Heart left ventricle (tissue), 16 donors: ENCODE data around the gene PLA2G4B. TPM values are rescaled to one million over a fixed set of nuclear protein-coding genes. Genes with fewer than 3 reads are reported as not detected.

Experiments
- ATAC-seq, 4 donors: fragments of 200-7000 bp; cut with Tn5 transposase; one replicate each; pipeline ENCODE4 v1.9.1; 2020 to 2022; ENCODE audit warnings: moderate library complexity in 4 of 4, mild to moderate bottlenecking in 3 of 4, moderate number of reproducible peaks in 1 of 4
- DNase-seq, 5 donors: peaks; one replicate each; pipeline ENCODE4 v3.0.0-alpha.2; 2020
- H3K27ac ChIP-seq, 12 donors: fragments of 200-600 bp; sonication (generic) in 4 of 12; one replicate each; pipeline versions ENCODE4 v1.5.0 to v1.8.0; 2016 to 2022; ENCODE audit warnings: mild to moderate bottlenecking in 2 of 12
- H3K27me3 ChIP-seq, 9 donors: fragments of 200-600 bp; sonication (generic) in 2 of 9; one replicate each; pipeline versions ENCODE4 v1.5.1 to v1.8.0; 2016 to 2022; ENCODE audit warnings: mild to moderate bottlenecking in 3 of 9
- H3K36me3 ChIP-seq, 9 donors: fragments of 200-600 bp; sonication (generic) in 2 of 9; one replicate each; pipeline versions ENCODE4 v1.5.0 to v1.8.0; 2018 to 2022; ENCODE audit warnings: mild to moderate bottlenecking in 2 of 9
- H3K4me1 ChIP-seq, 12 donors: fragments of 200-600 bp; sonication (generic) in 4 of 12; one replicate each; pipeline versions ENCODE4 v1.5.0 to v1.8.0; 2016 to 2022; ENCODE audit warnings: mild to moderate bottlenecking in 3 of 12
- H3K4me3 ChIP-seq, 12 donors: fragments of 200-600 bp; sonication (generic) in 4 of 12; one replicate each; pipeline versions ENCODE4 v1.5.0 to v1.8.0; 2017 to 2022; ENCODE audit warnings: mild to moderate bottlenecking in 9 of 12, moderate library complexity in 4 of 12
- H3K9me3 ChIP-seq, 12 donors: fragments of 200-600 bp; sonication (generic) in 4 of 12; one replicate each; pipeline versions ENCODE4 v1.5.0 to v1.8.0; 2016 to 2022; ENCODE audit warnings: mild to moderate bottlenecking in 1 of 12
- CTCF ChIP-seq, 12 donors: fragments of 200-600 bp; sonication (generic) in 4 of 12; IDR thresholded peaks; one replicate each; pipeline versions ENCODE4 v1.5.0 to v1.8.0; 2018 to 2022; ENCODE audit warnings: antibody characterized with exemption in 12 of 12, mild to moderate bottlenecking in 5 of 12
- POLR2A ChIP-seq, 2 donors: fragments of 450-650 bp; IDR thresholded peaks; one replicate each; pipeline ENCODE4 v1.6.1; 2017; ENCODE audit warnings: antibody characterized with exemption in 2 of 2, mild to moderate bottlenecking in 2 of 2, moderate library complexity in 2 of 2
- WGBS, 4 donors: extraction: QIAGEN DNeasy Blood & Tissue Kit in 2 of 4; methylation state at CpG; one replicate each; pipeline versions ENCODE4 v1.1.5 to v1.1.7; 2013 to 2018; 5-methylcytosine and 5-hydroxymethylcytosine counted together
- intact Hi-C, 10 donors: fragments of 100-400 bp; cut with DNase I; formaldehyde crosslinking; loops; one replicate each; pipeline versions ENCODE4 v1.11.1 to v1.14.2; 2022
- polyA plus RNA-seq, 2 donors: library from polyadenylated mRNA; stranded (reverse); fragments of 200-250 nt; gene quantifications; one replicate each; pipeline ENCODE4 v1.2.3, GENCODE V29; 2013
- total RNA-seq, 9 donors: library from RNA; depleted of rRNA in 2 of 9; stranded (reverse); fragments of >200 nt in 2 of 9; fragmentation: NEBNext Ultra II Directional in 3 of 9; extraction: Animal tissue kit (Norgen Biotek cat#: 25700) in 3 of 9; gene quantifications; one replicate each; pipeline versions ENCODE4 v1.1.0 to v1.2.4, GENCODE V29; 2016 to 2023
- donor health status: ischemic (EF 13 %, LVEDD 7.1; RV severe dilation, severe dysfunction).
- donor health status: healthy with polysubstance abuse.
- donor health status: DM: no; HTN: yes; CAD: no.
- donor health status: DM: no; HTN: no; CAD: no.
- donor health status: ischemic (EF 25% LVEDD 6.9; RV normal size, moderate dysfunction).
- donor health status: ischemic (EF 25% LVEDD 5.7; RV mildly dilated, moderate dysfunction).
- donor health status: healthy.
- donor health status: DM: yes; HTN: yes; CAD: no.
- donor health status: ischemic (EF 35%, LVEDD 5.7; RV mildly dilated, moderate dysfunction).
- donor health status: nonischemic (EF 11% LVEDD 7.7; RV severe dilation, severe dysfunction).
- donor health status: DM: yes; HTN: yes; CAD: no.
- donor health status: PGD.
- donor health status: ischemic (EF 29% LVEDD 5.4; RV normal size, mild dysfunction).
- donor health status: nonischemic (EF 23%, LVEDD 6.1; RV moderate dilation, normal function).

PLA2G4B gene
- total and polyA plus RNA-seq, 11 donors: 0.38 to 6.0 (median 2.8) TPM

GRCh38 chr15:41887161-41887560 lies 48.5 kb downstream of the PLA2G4B start:
- 93 to 95% (median 94%) methylated on average over 10 of the region's 10 CpGs for WGBS, 4 donors
- Histone ChIP-seq H3K4me3 (no peak overlapping the region), H3K27ac (no peak overlapping the region), H3K36me3 (no peaks in the 10 kb centered on the region), H3K4me1 (peaks cover 0 to 17% (median 12%) of the 10 kb centered on the region in 12 donors), H3K27me3 (peaks cover 0 to under 1% (median 0%) of the 10 kb centered on the region in 9 donors), H3K9me3 (no peaks in the 10 kb centered on the region)
- TF ChIP-seq CTCF (IDR thresholded peaks at IDR 0.05) (no peak), POLR2A (IDR thresholded peaks at IDR 0.05) (no peak)
- ATAC-seq (no peak), DNase-seq (peak in 1 of 5 donors; percentile 10)
- intact Hi-C loops: no loop called here

- Histone ChIP-seq H3K9me3 (no peaks in the 10 kb centered on the region), H3K4me1 (peaks cover 0 to 13% (median 5%) of the 10 kb centered on the region in 12 donors), H3K27me3 (no peaks in the 10 kb centered on the region), H3K36me3 (no peaks in the 10 kb centered on the region), H3K27ac (no peak overlapping the region), H3K4me3 (no peak overlapping the region)
- intact Hi-C loops: no loop called here
- ATAC-seq (no peak), DNase-seq (peak in 1 of 5 donors; percentile 21)
- 89 to 93% (median 91%) methylated on average over 6 to 9 of the region's 9 CpGs for WGBS, 4 donors
- TF ChIP-seq CTCF (IDR thresholded peaks at IDR 0.05) (no peak), POLR2A (IDR thresholded peaks at IDR 0.05) (no peak)
Measured at GRCh38 chr15:41887893-41888292, 49.2 kb downstream of the PLA2G4B start.

GRCh38 chr15:41888662-41889253 lies 50.1 kb downstream of the PLA2G4B start:
- no peaks in the 10 kb centered on the region for H3K9me3 ChIP-seq
- DNase-seq: peak in 1 of 5 donors; percentile 19
- H3K27ac ChIP-seq: no peak overlapping the region
- H3K27me3 ChIP-seq: no peaks in the 10 kb centered on the region
- 82 to 89% (median 87%) methylated on average over 7 of the region's 7 CpGs for WGBS, 4 donors
- intact Hi-C loops: no loop called here
- ATAC-seq: no peak
- H3K4me3 ChIP-seq: no peak overlapping the region
- no peaks in the 10 kb centered on the region for H3K36me3 ChIP-seq
- no peak for TF ChIP-seq CTCF (IDR thresholded peaks at IDR 0.05)
- no peak for TF ChIP-seq POLR2A (IDR thresholded peaks at IDR 0.05)
- peaks cover 0 to 16% (median 6%) of the 10 kb centered on the region in 12 donors for H3K4me1 ChIP-seq

- intact Hi-C loops: loop anchor here in 6 of 10 donors (5.0 to 10.0 kb wide), 5 partner anchors 58 to 165 kb away; partner anchors contain the start of genes JMJD7 (in 2 of the 6) and MAPKBP1 (in 2 of the 6)
- TF ChIP-seq CTCF (IDR thresholded peaks at IDR 0.05) (no peak), POLR2A (IDR thresholded peaks at IDR 0.05) (no peak)
- H3K9me3 ChIP-seq: no peaks in the 10 kb centered on the region
- H3K4me3 ChIP-seq: no peak overlapping the region
- H3K27ac ChIP-seq: no peak overlapping the region
- H3K4me1 ChIP-seq: peaks cover 9 to 30% (median 20%) of the 10 kb centered on the region in 12 donors
- H3K27me3 ChIP-seq: no peaks in the 10 kb centered on the region
- DNase-seq (peak in 1 of 5 donors; percentile 12), ATAC-seq (no peak)
- H3K36me3 ChIP-seq: no peaks in the 10 kb centered on the region
- 93 to 95% (median 94%) methylated on average over 4 to 6 of the region's 6 CpGs for WGBS, 4 donors
Measured at GRCh38 chr15:41890050-41890690, 51.5 kb downstream of the PLA2G4B start.
